Chondrocyte (in vitro differentiated cells): ENCODE measurements around the gene HJV. TPM values are rescaled to one million over a fixed set of nuclear protein-coding genes. Genes with fewer than 3 reads are reported as not detected.

Experiments used
- DNase-seq: peaks from one replicate; pipeline ENCODE4 v3.0.0; 2021; ENCODE audit warnings: mixed read lengths, low spot score
- H3K27ac Mint-ChIP-seq: one replicate; pipeline ENCODE4 v1.8.0; 2021; ENCODE audit warnings: mild to moderate bottlenecking, moderate library complexity, mixed read lengths; ENCODE audit not compliant: unreplicated experiment
- H3K27me3 Mint-ChIP-seq: 2 replicates; pipeline ENCODE4 v1.8.0; 2021; ENCODE audit warnings: low read depth, mixed read lengths
- H3K36me3 Mint-ChIP-seq: 2 replicates; pipeline ENCODE4 v1.8.0; 2021; ENCODE audit warnings: low read depth, mixed read lengths
- H3K4me1 Mint-ChIP-seq: 2 replicates; pipeline ENCODE4 v1.8.0; 2021; ENCODE audit warnings: low read depth, mild to moderate bottlenecking, mixed read lengths
- H3K4me3 Mint-ChIP-seq: one replicate; pipeline ENCODE4 v1.8.0; 2021; ENCODE audit warnings: mild to moderate bottlenecking, moderate library complexity, mixed read lengths; ENCODE audit not compliant: unreplicated experiment
- H3K9me3 Mint-ChIP-seq: 2 replicates; pipeline ENCODE4 v1.8.0; 2021; ENCODE audit warnings: low read depth, mixed read lengths
- CTCF ChIP-seq: fragments of 200-600 bp; sonication (generic); IDR thresholded peaks from 2 replicates; pipeline ENCODE4 v1.5.0; 2021; ENCODE audit warnings: antibody characterized with exemption, mild to moderate bottlenecking, moderate library complexity
- total RNA-seq: library from RNA; stranded (reverse); gene quantifications from 3 replicates; pipeline ENCODE4 v1.2.1, GENCODE V29; 2021

The HJV gene
- total RNA-seq, 1 donor from 2014 or later = not detected

DNA sequence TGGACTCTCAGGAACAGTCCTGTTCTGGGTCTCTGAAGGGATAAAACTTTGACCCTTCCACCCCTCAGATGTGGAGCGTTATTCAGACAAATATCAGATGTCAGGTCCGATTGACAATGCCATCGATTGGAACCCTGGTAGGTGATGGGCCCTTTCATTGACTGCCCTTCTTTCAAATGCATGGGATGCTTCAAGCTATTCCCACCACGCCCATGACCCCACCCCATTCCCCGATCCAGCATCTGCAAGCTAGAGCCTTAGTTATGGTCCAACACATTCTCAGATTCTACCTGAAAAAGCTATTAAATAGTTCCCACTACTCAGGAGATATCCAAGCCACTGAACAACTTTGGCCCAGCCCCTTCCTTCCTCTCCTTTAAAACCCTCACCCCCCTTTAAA is 44.5 kb downstream of the HJV start:
- Mint-ChIP-seq H3K9me3 (no peaks in the 10 kb centered on the region), H3K27ac (no peak overlapping the region), H3K4me1 (no peaks in the 10 kb centered on the region)

DNA sequence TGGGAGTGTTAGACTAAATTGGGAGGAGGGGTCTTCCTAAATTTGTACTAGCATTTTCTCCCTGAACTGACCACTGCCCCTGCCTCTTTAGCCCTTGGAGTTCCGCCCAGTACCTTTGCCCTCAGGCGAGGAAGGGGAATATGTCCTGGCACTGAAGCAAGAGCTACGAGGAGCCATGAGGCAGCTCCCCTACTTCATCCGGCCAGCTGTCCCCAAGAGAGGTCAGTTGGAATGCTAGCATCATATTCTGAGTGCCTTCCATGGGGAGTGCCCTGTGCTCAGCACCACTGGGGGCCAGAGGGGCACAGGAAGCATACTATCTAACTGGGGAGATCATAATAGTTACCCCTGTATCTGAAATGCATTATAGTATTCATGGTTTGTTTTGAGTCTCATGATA is 46.3 kb downstream of the HJV start:
- Mint-ChIP-seq H3K4me3 (no peak overlapping the region), H3K27ac (no peak overlapping the region), H3K4me1 (no peaks in the 10 kb centered on the region), H3K9me3 (no peaks in the 10 kb centered on the region), H3K36me3 (no peaks in the 10 kb centered on the region), H3K27me3 (no peaks in the 10 kb centered on the region)
- no peak for TF ChIP-seq CTCF
- no peak for DNase-seq

More for the DNA sequence above, 44.5 kb downstream of the HJV start:
- Mint-ChIP-seq H3K4me3 (no peak overlapping the region), H3K36me3 (no peaks in the 10 kb centered on the region), H3K27me3 (no peaks in the 10 kb centered on the region)
- no peak for DNase-seq
- no peak for TF ChIP-seq CTCF

GRCh38 chr1:145974721-145975120 is 46.8 kb downstream of the HJV start:
- Mint-ChIP-seq H3K4me1 (no peaks in the 10 kb centered on the region), H3K27ac (no peak overlapping the region), H3K4me3 (no peak overlapping the region), H3K36me3 (no peaks in the 10 kb centered on the region), H3K9me3 (no peaks in the 10 kb centered on the region), H3K27me3 (no peaks in the 10 kb centered on the region)
- no peak for TF ChIP-seq CTCF
- DNase-seq = no peak

GRCh38 chr1:145972580-145972979 is 49.0 kb downstream of the HJV start:
- Mint-ChIP-seq H3K4me3 (no peak overlapping the region), H3K4me1 (no peaks in the 10 kb centered on the region), H3K36me3 (peaks cover under 1% of the 10 kb centered on the region), H3K9me3 (peaks cover under 1% of the 10 kb centered on the region), H3K27ac (no peak overlapping the region), H3K27me3 (no peaks in the 10 kb centered on the region)
- TF ChIP-seq CTCF = no peak
- DNase-seq = no peak

Other genes with a start within 250 kb of the HJV start
- gene RNF115, start 197.6 kb downstream of the HJV start, total RNA-seq = 12.7 to 16.4 TPM (median 13.0 TPM) in 3 replicates
- gene POLR3C, start 197.5 kb downstream of the HJV start, total RNA-seq = 28.3 to 31.3 TPM (median 30.7 TPM) in 3 replicates
- 3.8 to 7.3 TPM (median 6.5 TPM) in 3 replicates for gene NUDT17, start 176.1 kb downstream of the HJV start, total RNA-seq
- gene PIAS3, start 162.7 kb downstream of the HJV start, total RNA-seq = 57.1 to 58.5 TPM (median 57.1 TPM) in 3 replicates
- not detected in 3 replicates for gene ANKRD35, start 135.9 kb downstream of the HJV start, total RNA-seq
- 23.5 to 39.9 TPM (median 25.7 TPM) in 3 replicates for gene ITGA10, start 111.7 kb downstream of the HJV start, total RNA-seq
- gene PEX11B, start 103.0 kb downstream of the HJV start, total RNA-seq = 28.3 to 29.9 TPM (median 28.5 TPM) in 3 replicates
- gene RBM8A, start 94.3 kb downstream of the HJV start, total RNA-seq = 86.8 to 121 TPM (median 90.5 TPM) in 3 replicates
- gene LIX1L, start 63.7 kb downstream of the HJV start, total RNA-seq = 50.3 to 57.1 TPM (median 53.0 TPM) in 3 replicates
- gene ANKRD34A, start 57.2 kb downstream of the HJV start, total RNA-seq = 1.2 to 3.1 TPM (median 2.0 TPM) in 3 replicates
- gene POLR3GL, start 57.0 kb downstream of the HJV start, total RNA-seq = 13.3 to 20.7 TPM (median 13.9 TPM) in 3 replicates
- gene TXNIP, start 25.2 kb downstream of the HJV start, total RNA-seq = 3.8 to 55.5 TPM (median 4.0 TPM) in 3 replicates
- 4.5 to 4.7 TPM (median 4.6 TPM) in 3 replicates for gene NBPF10, start 123.1 kb upstream of the HJV start, total RNA-seq
- gene NOTCH2NLA, start 207.3 kb upstream of the HJV start, total RNA-seq = 45.9 to 57.1 TPM (median 46.2 TPM) in 3 replicates